Fibroblast of upper back skin (primary cell): Measurements from ENCODE around the gene PGLYRP3.

Experiments
- DNase-seq: peaks from one replicate; pipeline ENCODE4 v3.0.0-alpha.2; 2013

The PGLYRP3 gene

GRCh38 chr1:153312570-153313186 lies at the start of gene PGLYRP3:
Gene PGLYRP3 (minus strand): TSS chr1:153312952. CDS start chr1:153310665, 2,287 bp downstream.
- DNase-seq, result no peak

- DNase-seq, result no peak
These were observed 49.5 kb upstream of the PGLYRP3 start for GRCh38 chr1:153362187-153362775.

- no peak for DNase-seq
These were observed 48.8 kb upstream of the PGLYRP3 start for GRCh38 chr1:153361480-153362109.

DNA sequence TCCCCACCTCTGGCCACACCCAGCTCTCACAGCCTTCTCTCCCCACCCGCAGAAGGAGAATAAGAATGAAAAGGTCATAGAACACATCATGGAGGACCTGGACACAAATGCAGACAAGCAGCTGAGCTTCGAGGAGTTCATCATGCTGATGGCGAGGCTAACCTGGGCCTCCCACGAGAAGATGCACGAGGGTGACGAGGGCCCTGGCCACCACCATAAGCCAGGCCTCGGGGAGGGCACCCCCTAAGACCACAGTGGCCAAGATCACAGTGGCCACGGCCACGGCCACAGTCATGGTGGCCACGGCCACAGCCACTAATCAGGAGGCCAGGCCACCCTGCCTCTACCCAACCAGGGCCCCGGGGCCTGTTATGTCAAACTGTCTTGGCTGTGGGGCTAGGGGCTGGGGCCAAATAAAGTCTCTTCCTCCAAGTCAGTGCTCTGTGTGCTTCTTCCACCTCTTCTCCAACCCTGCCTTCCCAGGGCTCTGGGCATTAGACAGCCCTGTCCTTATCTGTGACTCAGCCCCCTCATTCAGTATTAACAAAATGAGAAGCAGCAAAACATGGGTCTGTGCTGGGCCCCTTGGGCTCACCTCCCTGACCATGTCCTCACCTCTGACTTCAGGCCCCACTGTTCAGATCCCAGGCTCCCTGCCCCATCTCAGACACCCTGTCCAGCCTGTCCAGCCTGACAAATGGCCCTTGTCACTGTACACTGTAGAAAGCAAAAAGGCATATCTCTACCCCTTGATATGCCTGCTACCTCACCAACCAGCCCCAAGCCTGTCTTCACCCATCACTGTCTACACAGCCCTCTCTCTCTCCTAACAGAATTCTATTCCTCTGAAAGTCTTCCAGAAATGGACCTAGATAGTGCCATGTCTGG lies 48.1 kb upstream of the PGLYRP3 start:
- DNase-seq, result no peak

DNA sequence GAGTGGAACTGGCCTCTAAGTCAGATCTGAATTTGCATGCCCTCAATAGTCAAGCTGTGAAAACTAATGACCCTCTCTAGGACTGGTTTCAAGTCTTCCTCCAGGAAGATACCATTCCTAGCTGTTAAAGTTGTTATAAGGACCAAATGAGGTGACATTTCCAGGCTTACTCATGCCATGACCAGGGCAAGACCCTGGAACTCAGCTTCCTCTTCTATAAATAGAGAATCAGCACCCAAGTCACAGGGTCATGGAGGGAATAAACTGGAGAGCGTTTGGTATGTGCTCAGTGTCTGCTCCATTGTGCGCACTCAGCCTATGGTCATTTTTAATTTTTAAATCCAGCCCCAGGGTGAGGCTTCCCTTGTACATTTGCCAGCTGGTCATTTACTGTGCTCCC lies 47.4 kb upstream of the PGLYRP3 start:
- DNase-seq, result no peak

DNA sequence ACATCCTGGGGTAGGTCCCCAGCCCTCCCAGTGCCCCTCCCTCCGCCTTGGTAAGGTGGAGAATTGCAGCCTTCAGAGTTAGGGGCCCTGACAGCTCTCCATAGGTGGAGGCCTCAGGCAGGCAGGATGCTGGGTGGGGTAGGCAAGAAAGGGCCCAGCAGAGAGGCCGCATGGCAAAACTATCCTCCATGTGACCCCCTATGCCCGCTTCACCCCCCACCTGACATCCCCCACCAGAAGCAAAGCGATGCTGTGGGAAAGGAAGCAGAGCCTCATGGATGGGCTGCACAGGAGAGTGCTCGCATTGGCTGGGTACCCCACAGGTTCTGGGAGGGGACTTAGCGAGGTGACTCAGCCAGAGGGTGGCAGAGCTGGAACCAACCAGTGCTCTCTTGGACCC lies 46.5 kb upstream of the PGLYRP3 start:
- DNase-seq, result no peak

GRCh38 chr1:153358691-153358975 lies 45.9 kb upstream of the PGLYRP3 start:
- no peak for DNase-seq

- DNase-seq, result no peak
These were observed 45.3 kb upstream of the PGLYRP3 start, which contains the start of gene S100A9 for GRCh38 chr1:153357853-153358690. Gene S100A9 (plus strand): TSS chr1:153357854. CDS start chr1:153358284, 430 bp downstream.

DNA sequence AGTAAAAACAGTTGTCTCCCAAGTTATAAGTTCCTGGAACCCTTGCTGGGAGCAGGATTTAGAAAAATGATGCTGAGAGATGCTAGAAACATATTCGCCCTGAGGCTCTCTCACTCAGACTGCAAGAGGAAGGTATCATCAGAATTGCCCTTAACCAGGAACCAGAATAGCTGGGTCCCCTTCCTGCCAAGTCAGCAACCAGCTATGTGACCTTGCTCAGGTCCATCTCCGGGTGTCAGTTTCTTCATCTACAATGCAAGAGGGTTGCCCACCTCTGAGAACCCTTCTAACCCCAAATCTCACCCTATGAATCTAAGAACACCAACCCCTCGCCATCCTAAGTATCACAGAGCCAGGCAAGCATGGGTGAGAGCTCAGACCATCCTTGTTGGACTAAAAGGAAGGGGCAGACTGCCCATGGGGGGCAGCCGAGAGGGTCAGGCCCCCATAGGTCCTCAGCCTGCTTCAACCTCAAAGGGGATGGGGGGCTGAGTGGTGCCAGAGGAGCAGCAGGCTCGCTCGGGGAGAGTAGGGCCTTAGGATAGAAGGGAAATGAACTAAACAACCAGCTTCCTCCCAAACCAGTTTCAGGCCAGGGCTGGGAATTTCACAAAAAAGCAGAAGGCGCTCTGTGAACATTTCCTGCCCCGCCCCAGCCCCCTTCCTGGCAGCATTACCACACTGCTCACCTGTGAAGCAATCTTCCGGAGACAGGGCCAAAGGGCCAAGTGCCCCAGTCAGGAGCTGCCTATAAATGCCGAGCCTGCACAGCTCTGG lies 44.5 kb upstream of the PGLYRP3 start:
- no peak for DNase-seq

- DNase-seq, result no peak
These were observed 43.8 kb upstream of the PGLYRP3 start for GRCh38 chr1:153356392-153357075.

DNA sequence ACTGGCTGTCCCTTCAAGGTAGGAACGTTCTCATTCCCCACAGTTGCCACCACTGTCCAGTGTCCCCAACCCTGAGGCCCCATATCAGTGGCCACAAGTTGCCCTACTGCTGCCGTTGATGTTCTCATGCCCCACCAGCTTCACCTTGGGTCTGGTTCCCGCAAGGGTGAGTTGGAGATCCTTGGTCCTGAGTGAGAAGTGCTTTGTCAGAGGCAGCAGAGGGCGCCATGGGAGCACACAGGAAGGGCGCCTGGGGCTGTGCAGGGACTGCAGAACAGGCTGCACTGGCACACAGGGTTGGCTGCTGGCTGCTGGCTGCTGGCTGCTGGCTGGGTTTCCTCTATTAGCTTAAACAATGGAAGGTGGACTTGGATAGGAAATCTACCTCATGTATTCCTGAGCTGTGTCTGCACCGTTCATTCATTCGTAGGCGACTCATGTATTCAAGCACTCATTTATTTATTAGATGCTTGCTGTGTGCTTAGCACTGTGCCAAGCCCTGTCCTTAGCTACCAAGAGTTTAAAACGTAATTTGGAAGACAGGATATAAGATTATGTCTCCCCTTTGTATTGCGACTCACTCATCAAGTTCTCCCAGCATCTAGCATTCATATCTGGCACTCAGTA lies 42.8 kb upstream of the PGLYRP3 start:
- peak; percentile 37 for DNase-seq

GRCh38 chr1:153354515-153355193 lies 41.9 kb upstream of the PGLYRP3 start:
- no peak for DNase-seq

GRCh38 chr1:153353226-153353947 lies 40.6 kb upstream of the PGLYRP3 start:
- DNase-seq, result peak; percentile 1

GRCh38 chr1:153352523-153352922 lies 39.8 kb upstream of the PGLYRP3 start:
- peak; percentile 59 for DNase-seq

DNA sequence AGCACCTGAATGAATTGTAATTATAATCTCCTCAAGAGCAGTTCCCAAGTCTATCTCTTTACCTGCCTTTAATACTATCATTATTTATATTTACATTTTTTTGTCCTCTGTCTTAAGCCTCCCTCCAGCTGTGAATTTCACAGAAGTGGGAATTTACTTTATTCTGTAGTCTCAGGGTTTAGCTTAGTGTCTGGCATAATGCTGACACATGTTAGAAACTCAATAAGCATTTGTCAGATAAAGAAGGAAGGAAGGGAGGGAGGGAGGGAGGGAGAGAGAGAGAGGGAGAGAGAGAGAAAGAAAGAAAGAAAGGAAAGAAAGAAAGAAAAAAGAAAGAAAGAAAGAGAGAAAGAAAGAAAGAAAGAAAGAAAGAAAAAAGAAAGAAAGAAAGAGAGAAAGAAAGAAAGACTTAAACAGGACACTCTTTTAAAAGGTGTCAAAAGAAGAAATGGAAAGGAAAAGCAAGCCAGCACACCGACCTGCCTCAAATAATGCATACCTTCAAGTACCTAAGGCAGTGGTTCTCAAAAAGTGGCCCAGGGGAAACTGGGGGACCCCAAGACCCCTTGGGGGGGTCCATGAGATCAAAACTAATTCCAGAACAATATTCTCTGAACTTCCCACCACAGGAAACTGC lies 37.7 kb upstream of the PGLYRP3 start:
- DNase-seq, result no peak

- DNase-seq, result no peak
These were observed 36.9 kb upstream of the PGLYRP3 start for GRCh38 chr1:153349363-153350320.

DNA sequence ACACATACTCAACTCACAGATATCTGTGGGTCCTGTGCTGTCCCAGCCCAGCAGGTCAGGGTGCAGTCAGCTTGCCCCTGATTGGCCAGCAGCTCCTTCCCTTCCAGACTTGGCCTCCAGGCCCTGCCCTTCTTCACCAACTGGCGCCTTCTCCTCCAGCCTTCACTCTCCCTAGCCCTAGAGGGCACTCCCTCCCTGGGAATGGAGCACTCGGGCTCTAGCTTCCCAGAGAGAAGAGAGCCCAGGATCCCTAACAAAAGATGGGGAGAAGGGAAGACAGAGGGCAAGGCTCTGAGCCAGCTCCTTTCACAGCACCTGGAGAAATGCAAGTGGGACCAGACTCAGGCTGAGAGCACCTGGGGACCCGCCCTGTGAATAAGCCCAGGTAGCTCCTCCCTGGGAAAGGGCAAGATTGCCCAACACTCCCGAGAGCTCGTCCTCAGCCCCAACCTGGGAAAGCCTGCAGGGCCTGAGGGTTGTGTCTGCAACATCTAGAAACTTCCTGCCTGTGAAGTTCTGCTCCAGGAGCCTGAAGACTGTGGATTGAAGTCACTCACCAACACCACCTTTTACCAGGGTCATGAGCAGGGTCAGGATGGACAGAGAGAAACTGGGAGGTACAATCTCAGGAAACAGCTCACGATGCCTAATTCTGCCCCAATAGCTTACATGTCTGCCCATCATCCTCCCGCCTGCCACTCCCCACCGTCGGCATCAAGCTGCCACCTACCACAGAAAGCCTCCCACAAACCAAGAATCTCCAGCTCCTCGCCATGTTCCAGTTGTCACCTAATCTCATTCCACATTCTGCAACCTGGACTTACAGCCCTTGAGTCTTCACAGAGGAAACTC lies 36.0 kb upstream of the PGLYRP3 start, which contains the start of gene PGLYRP4:
TSS of gene PGLYRP4 (minus strand) at position 331 of the 852 bp plus-strand sequence. CDS start 909 bp downstream, outside the sequence.
- no peak for DNase-seq
